NT2/D1 (cell line): ENCODE data around the gene METAP1D.

Experiments used
- SUZ12 ChIP-seq: IDR thresholded peaks from 2 replicates; pipeline ENCODE4 v1.6.1; 2011; ENCODE audit not compliant: insufficient read length, insufficient read depth; ENCODE audit errors: extremely low read depth
- ZNF274 ChIP-seq: IDR thresholded peaks from 2 replicates; pipeline ENCODE4 v1.6.1; 2011; ENCODE audit warnings: mild to moderate bottlenecking, low read depth, low read length

- TF ChIP-seq SUZ12, result no peak
- TF ChIP-seq ZNF274, result no peak
These were observed 21.6 kb downstream of the METAP1D start for GRCh38 chr2:172021074-172021931.
